NB4 (cell line): ENCODE data around the gene SCFD2.

Source experiments
- CTCF ChIP-seq: IDR thresholded peaks from one replicate; pipeline ENCODE4 v1.5.1; 2012; ENCODE audit warnings: low read depth, low read length
- MAX ChIP-seq: IDR thresholded peaks from 2 replicates; pipeline ENCODE4 v1.6.1; 2011; ENCODE audit warnings: low read depth, low read length
- MYC ChIP-seq: IDR thresholded peaks from 2 replicates; pipeline ENCODE4 v1.6.1; 2011; ENCODE audit warnings: low read depth, low read length
- POLR2A ChIP-seq: IDR thresholded peaks from 2 replicates; pipeline ENCODE4 v1.6.1; 2011; ENCODE audit warnings: mild to moderate bottlenecking; ENCODE audit not compliant: insufficient read length; ENCODE audit errors: extremely low read depth

GRCh38 chr4:53185869-53186585 lies 179.8 kb downstream of the SCFD2 start:
- TF ChIP-seq CTCF (no peak), POLR2A (no peak), MAX (no peak), MYC (no peak)
